GM12865 (cell line): ENCODE measurements around the gene CH25H.
A peak's percentile ranks its signal among the peaks of the same experiment; 100 is the strongest.

ENCODE experiments used
- DNase-seq: peaks from one replicate; pipeline ENCODE4 v3.0.0; 2010; ENCODE audit warnings: low read depth
- H3K4me3 ChIP-seq: 2 replicates; pipeline ENCODE4 v1.5.1; 2011; ENCODE audit warnings: mild to moderate bottlenecking, low read depth, low read length, control low read depth
- TF ChIP-seq, protein P1 (sequence below): IDR thresholded peaks from 2 replicates; pipeline ENCODE4 v1.5.1; 2011; ENCODE audit warnings: low read length, control low read depth, low read depth, inconsistent platforms; ENCODE audit not compliant: insufficient read depth; ENCODE audit errors: missing control alignments

The CH25H gene

DNA sequence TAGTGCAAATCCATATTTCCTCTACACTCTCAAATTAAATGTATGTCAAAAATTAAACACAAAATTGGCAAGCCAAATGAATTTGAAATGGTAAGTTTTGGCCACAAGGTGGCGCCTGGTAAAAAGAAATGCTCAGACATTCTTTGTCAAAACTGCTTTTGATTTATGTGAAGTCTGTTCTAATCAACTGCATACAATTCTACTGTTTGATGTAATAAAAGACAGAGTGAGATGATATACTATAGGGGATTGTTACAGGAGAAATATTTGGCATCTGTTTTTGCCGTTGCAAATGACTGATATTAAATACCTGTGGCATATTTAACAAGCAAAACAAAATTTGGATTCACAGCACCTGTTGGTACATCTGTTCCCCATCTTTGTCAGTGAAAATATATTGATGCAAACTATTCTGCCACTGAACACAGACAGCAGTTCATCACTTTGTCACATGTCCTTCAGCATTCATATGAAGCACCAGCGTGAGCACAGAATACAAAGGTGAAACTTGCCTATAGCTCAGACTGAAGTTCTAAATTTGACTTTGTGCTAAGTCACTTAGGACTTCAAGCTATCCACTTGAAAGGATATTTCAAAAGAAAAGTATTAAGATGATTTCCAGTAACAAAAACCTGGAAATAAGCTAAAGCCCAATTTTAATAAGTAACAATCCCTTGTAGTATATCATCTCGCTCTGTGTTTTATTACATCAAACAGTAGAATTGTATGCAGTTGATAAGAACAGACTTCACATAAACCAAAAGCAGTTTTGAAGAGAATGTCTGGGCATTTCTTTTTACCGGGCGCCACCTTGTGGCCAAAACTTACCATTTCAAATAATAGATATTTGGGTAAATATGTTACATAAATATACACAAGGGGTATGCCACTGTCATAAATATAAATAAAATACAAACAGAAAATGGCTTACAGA, 10.2 kb upstream of the CH25H start:
- H3K4me3 ChIP-seq, result no peak overlapping the region
- TF ChIP-seq, protein P1, sequence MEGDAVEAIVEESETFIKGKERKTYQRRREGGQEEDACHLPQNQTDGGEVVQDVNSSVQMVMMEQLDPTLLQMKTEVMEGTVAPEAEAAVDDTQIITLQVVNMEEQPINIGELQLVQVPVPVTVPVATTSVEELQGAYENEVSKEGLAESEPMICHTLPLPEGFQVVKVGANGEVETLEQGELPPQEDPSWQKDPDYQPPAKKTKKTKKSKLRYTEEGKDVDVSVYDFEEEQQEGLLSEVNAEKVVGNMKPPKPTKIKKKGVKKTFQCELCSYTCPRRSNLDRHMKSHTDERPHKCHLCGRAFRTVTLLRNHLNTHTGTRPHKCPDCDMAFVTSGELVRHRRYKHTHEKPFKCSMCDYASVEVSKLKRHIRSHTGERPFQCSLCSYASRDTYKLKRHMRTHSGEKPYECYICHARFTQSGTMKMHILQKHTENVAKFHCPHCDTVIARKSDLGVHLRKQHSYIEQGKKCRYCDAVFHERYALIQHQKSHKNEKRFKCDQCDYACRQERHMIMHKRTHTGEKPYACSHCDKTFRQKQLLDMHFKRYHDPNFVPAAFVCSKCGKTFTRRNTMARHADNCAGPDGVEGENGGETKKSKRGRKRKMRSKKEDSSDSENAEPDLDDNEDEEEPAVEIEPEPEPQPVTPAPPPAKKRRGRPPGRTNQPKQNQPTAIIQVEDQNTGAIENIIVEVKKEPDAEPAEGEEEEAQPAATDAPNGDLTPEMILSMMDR, result peak; percentile 57
- peak; percentile 72 for DNase-seq

DNA sequence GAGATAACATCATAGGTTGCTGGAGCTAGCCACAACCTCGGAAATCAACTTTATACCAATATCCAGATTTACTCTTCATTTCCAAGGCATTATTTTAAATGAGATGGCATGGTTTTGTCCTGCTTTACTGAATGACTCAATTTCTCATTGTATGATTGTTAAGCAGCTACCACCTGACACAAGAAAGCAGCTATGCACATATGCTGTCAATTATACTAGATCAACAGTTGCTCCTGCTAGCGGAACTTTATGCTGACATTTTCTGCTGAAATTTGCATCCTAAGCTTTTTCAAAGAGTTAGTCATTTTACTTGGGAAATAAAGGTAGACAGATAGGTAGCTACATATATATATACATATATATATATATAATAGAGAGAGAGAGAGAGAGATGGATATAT, 8.9 kb upstream of the CH25H start:
- TF ChIP-seq, protein P1, result no peak
- no peak overlapping the region for H3K4me3 ChIP-seq
- DNase-seq, result no peak

DNA sequence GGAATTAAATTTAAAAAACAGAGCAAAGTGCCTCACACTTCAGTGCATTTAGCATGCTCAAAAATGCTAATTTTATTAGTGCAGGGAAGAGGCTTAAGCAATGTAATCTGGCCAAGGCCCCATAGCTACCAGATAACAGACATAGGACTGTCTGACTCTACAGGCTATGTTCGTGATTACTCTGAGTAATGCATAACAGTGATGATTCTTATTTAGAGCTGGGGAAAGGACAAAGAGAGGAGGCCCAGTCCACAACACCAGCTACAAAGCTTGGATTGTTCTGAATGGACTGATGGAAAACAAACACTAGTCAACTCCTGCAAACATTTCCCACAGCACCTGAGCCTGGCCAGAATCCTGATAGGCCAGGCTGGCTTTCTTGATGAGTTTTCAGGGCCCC, 8.4 kb upstream of the CH25H start:
- no peak overlapping the region for H3K4me3 ChIP-seq
- TF ChIP-seq, protein P1, result no peak
- no peak for DNase-seq

DNA sequence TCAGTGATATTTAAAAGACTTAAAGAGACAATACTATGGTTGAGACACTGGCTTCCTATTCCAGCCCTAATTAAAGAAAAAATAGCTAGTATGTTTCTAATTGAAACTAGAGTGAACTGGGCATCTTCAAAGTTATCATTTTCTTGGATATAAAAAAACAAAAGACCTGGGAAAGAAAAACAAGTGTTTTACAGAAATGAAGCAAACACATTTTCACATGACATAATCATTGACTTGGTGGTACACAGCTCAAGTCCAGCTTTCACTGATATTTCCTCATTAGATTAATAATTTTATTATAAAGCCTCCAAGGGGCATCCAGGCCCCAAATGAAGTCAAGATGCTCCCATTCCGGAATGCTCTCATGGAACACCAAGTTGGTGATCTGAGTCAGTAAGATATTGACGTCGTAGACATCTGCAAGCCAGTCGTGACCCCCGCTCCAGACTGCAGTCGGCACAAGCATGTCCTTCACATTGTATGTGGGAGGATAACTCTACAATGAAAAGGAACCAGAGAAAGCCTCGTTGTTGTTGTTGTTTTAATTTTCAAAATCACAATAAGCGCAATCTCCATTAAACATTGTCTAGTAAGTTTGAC, 7.5 kb upstream of the CH25H start:
- TF ChIP-seq, protein P1, result no peak
- no peak overlapping the region for H3K4me3 ChIP-seq
- no peak for DNase-seq

DNA sequence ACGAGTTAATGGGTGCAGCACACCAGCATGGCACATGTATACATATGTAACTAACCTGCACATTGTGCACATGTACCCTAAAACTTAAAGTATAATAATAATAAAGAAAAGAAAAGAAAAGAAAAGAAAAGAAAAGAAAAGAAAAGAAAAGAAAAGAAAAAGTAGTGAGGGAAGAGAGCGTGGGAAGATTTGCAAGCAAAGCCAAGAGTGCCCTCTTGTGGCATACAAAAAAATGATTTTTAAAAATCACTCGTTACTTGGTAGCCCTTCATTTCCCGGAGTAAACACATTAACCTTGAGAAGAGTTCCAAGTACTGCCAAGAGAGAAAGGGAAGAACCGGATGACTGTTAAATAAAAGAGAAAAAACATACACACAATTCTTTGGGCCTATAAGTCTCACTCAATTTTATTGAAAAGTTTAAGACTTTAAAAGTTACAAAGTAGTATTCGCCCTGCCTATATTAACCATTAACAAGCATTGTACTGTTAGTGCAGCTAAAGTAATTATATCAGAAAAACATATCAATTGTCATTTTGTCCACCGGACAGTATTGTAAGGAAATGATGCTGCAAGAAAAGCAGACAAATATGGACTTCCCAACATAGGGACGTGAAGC, 6.2 kb upstream of the CH25H start:
- no peak overlapping the region for H3K4me3 ChIP-seq
- peak; percentile 46 for DNase-seq
- TF ChIP-seq, protein P1, result peak; percentile 48

DNA sequence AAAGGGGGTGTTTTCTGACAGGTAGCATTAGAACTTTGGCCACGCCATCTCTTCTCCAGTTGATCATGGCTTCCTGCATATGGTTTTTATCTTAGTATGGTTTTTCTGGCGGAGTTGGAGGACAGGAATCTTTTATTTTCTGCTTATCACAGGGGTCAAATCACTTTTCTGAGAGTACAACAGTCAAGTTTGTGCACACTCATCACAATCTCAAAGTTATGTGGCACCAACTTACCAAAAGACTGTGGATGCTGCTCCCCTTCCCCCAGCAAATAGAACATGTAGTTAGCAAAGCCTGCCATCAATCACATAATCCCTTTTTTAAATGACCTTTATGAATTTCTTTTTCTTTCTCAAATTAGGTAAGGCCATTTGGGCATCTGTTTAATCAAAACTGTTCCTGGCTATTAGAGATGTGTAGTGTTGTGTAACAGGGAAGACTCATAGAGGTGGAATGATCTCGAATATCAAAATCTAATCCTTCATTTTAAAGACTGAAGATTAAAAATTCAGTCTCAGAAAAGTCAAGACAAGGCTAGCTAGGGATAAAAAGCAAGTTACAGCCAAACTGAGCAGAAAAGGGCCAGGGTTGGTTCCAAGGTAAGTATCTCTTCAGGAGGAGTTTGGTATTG, 3.8 kb upstream of the CH25H start:
- H3K4me3 ChIP-seq, result no peak overlapping the region
- TF ChIP-seq, protein P1, result no peak
- DNase-seq, result no peak
